ENCODE data around the gene GABRG3.

Gene GABRG3

GRCh38 chr15:27535445-27536129, 564.6 kb downstream of the GABRG3 start:
- DNase-seq, result no peak

DNA sequence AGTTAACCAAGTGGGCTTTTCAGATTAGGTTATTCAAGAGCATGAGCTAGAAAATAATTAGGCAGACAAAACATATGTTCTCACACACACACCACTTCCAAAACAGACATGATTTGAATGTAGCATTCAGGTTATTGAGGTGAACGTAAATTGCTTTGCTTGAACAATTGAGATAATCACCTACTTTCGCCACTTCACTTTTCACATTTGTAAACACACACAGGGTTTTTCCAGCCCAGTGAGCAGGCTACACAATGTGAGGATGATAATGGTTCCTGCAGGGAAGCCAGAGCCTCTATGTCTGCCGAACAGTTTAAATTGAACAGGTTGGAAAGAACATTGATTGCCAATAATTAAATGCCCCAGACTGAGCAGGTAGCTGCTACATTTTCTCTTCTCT, 567.3 kb downstream of the GABRG3 start:
- DNase-seq, result no peak

DNA sequence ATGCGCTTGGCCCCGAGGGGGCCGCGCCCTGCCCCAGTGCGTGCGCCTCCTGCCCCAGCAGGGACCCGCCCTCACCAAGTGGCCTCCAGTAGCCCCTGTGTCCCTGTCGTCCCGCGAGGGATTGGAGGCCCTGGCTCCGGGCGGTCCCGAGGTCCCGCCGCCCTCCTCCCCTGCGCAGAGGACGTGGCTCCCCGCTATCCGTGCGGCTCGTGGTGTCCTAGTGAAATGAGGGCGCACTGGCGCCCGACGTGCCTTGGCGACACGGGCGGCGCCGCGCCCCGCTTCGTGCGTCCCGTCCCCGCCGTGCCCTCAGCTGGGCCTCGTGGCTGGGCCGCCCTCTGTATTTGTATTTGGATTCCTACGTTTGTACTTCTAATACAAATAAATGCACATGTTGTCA, 570.6 kb downstream of the GABRG3 start:
- no peak for DNase-seq

DNA sequence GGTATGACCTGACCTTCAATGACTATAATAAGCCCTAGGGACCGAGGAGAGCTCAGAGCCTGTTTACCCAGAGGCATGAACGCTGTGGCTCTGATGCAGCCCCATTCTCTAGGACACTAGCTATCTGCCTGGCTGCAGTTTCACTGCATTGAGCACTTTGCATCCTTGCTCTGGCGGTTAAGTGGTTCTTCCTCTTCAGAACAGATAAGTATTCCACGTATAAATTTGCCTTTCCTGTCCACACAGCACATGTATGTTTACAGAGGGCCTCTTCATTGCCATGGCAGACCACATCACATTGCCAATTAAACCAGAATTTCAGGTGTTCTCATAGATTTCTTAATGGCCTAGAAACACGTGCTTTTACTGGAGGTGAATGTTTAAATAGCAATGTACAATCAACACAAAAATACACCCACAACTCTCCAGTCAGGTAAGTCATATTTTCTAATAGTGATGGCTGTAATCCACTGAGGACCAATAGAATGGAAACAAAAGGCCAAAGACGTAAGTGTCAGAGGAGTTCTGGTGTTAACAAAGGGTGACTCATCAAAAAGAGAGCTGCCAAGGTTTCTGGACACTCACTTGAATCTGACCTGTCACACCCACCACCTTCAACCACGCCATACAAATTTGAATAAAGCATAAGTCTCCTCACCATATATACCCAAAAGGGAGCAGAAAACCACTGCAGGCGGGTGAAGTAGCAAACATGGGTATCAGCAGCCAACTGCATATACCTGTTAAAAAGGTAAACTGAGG, 574.7 kb downstream of the GABRG3 start:
- no peak for DNase-seq

- DNase-seq, result no peak
Measured at GRCh38 chr15:27549746-27550145, 578.8 kb downstream of the GABRG3 start.

DNA sequence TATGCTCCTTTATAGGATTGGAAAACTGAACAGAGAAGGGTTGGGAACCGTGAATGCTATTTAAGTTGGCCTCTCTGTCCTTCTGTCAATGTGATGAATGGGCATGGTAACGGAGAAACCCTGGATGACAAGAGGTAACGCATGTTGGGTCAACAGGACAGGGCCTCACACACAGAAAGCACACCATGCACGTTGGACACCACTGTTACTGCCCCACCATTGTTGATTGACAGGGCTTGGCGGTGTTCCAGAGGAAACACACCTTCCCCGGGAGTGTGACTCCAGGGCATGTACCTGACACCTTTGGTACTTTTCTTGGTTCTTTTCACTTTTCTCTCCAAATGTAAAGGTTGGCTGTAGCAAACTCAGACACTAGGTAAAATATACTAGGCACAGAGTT, 579.7 kb downstream of the GABRG3 start:
- DNase-seq, result no peak

DNA sequence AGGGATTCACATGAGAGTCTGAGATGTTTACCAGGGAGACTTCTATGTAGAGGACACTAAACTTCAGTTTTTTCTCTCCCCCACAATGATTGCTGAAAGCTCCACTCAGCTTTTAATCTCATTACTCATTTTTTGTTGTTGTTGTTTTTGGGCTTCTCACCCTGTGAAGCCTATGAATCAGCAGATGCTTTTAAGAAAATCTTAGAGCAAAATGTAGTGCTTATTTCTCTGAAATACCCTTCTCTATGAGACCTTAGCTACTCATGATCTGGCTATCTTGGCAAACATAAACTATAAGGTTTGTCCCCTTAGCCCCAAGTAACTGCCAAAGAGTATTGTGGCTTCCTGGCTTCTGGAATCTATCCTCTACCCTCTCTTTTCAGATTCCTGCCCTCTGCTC, 590.8 kb downstream of the GABRG3 start:
- no peak for DNase-seq

- DNase-seq, result no peak
Measured at GRCh38 chr15:27563765-27564370, 592.9 kb downstream of the GABRG3 start.

- DNase-seq, result no peak
Measured at GRCh38 chr15:27564656-27565055, 593.7 kb downstream of the GABRG3 start.

- DNase-seq, result no peak
Measured at GRCh38 chr15:27570746-27571145, 599.8 kb downstream of the GABRG3 start.

- no peak for DNase-seq
Measured at GRCh38 chr15:27573805-27574485, 603.0 kb downstream of the GABRG3 start.

- DNase-seq, result no peak
Measured at GRCh38 chr15:27574541-27575054, 603.6 kb downstream of the GABRG3 start.

- DNase-seq, result no peak
Measured at GRCh38 chr15:27575521-27575920, 604.5 kb downstream of the GABRG3 start.

GRCh38 chr15:27576576-27576975, 605.6 kb downstream of the GABRG3 start:
- DNase-seq, result no peak

DNA sequence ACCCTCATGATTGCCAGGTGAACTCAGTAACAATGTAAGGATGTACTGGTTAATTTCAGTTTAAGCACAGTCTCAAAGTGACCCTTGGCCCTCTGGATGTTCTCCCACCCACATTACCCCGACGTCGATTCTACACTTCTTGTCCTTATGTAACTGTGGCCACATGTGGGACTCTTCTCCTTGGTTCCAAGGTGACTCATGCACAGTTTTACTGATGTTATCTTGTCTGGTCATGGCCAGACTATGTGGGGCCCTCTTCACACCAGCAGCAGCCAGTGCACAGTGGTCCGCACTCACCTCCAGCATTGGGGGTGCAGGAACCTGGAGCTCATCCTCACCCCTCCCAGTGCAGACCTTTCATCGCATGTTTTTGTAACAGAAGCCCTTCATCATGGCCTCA, 608.8 kb downstream of the GABRG3 start:
- no peak for DNase-seq

DNA sequence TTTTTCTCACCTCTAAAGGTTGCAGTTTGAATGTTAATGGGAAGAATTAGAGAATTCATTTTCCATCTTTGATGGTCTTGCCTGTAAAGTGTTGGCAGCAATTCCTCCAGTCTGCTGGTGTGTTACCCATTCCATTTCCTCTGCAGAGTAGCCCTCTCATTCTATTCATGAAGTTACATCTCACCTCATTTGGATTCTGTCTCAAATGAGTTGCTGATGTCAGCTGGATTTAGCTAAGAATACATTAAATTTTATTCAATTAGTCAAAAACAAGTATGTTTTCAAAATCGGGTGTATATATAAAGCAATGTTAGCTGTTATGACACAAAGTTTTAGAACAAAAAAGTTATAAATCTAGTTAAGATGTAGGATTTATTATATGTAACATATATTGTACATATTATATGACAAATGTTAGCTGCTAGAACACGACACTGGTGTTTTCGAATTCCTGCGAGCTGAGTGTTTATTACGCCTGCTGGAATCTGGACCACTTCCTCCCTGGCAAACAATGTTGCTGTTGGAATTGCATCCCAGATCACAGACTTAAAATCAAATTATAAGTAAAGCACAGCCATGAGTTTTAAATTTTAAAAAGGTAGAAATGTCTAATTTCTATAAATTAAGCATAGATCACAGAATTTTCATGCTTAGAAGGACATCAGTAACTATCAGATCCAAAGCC, 611.9 kb downstream of the GABRG3 start:
- no peak for DNase-seq

GRCh38 chr15:27583651-27584050, 612.7 kb downstream of the GABRG3 start:
- no peak for DNase-seq

DNA sequence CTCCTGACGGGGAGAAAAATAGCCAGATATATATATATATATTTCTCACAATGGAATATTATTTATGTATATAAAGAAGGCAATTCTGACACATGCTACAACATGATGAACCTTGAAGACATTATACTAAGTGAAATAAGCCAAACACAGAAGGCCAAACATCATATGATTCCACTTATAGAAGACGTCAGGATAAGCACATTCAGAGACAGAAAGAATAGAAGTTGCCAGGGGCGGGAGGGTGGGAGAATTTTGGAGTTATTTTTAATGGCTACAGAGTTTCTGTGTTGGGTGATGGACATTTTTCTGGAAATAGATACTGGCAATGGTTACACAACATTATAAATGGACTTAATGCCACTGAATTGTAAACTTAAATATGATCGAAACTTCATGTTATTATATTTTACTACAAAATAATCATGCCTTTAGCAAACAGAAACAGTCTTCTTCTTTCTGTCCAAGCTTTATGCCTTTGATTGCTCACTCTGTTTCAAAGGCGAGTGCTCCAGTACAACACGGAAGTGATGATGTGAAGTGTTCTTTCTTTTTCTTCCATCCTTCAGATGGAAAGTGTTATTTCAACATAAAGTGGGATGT, 614.2 kb downstream of the GABRG3 start:
- DNase-seq, result no peak

GRCh38 chr15:27587810-27588209, 616.8 kb downstream of the GABRG3 start:
- DNase-seq, result no peak

DNA sequence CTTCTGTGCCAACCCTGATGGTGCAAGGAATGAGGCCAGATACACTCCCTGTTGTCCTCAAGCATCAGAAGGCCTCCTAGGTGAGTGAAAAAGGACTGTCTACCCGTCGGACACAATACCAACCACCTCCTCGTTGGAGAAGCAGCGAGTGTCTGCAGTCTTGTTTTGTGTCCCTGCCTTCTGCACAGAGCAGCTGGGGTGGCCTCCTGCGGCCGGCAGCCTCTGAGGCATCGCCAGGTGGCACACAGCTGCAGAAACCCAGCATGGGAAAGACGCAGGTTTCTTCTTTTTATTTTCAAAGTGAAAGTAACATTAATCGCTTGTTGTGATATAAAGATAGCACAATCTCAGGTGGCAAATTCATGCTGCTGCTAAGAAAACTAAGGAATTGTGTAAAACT, 618.3 kb downstream of the GABRG3 start:
- DNase-seq, result no peak

- DNase-seq, result no peak
Measured at GRCh38 chr15:27589782-27590181, 618.8 kb downstream of the GABRG3 start.
